HG03108 (cell line): ENCODE measurements around the gene PDXDC1.
"Not testable (repeated sequence)": the region's sequence is repeated elsewhere in the genome, so short reads cannot be mapped to it uniquely, and the experiment has no call there.

Experiments
- ATAC-seq: cut with Tn5 transposase; IDR thresholded peaks from one replicate; pipeline ENCODE4 v1.9.1; 2021; ENCODE audit warnings: moderate library complexity; ENCODE audit not compliant: unreplicated experiment

Gene PDXDC1

GRCh38 chr16:15148831-15149230 is 174.0 kb downstream of the PDXDC1 start:
- not testable (repeated sequence) for ATAC-seq

GRCh38 chr16:15149260-15149659 is 174.4 kb downstream of the PDXDC1 start:
- not testable (repeated sequence) for ATAC-seq

GRCh38 chr16:15154005-15154404 is 179.2 kb downstream of the PDXDC1 start:
- ATAC-seq = not testable (repeated sequence)

GRCh38 chr16:15154650-15155562 is 180.1 kb downstream of the PDXDC1 start:
- peak; percentile 49 for ATAC-seq

GRCh38 chr16:15157644-15158043 is 182.8 kb downstream of the PDXDC1 start:
- ATAC-seq = not testable (repeated sequence)

- ATAC-seq = not testable (repeated sequence)
Observed at GRCh38 chr16:15159671-15160070, 184.8 kb downstream of the PDXDC1 start.

- not testable (repeated sequence) for ATAC-seq
Observed at GRCh38 chr16:15160571-15160970, 185.7 kb downstream of the PDXDC1 start.

GRCh38 chr16:15163055-15163454 is 188.2 kb downstream of the PDXDC1 start:
- ATAC-seq = not testable (repeated sequence)

GRCh38 chr16:15166177-15166576 is 191.4 kb downstream of the PDXDC1 start:
- ATAC-seq = not testable (repeated sequence)

- ATAC-seq = not testable (repeated sequence)
Observed at GRCh38 chr16:15168303-15168702, 193.5 kb downstream of the PDXDC1 start.

GRCh38 chr16:15168953-15169652 is 194.3 kb downstream of the PDXDC1 start:
- ATAC-seq = not testable (repeated sequence)

- ATAC-seq = not testable (repeated sequence)
Observed at GRCh38 chr16:15179909-15180308, 205.1 kb downstream of the PDXDC1 start.

GRCh38 chr16:15180946-15181345 is 206.1 kb downstream of the PDXDC1 start:
- ATAC-seq = not testable (repeated sequence)

GRCh38 chr16:15184000-15184399 is 209.2 kb downstream of the PDXDC1 start:
- not testable (repeated sequence) for ATAC-seq
